GM19035 (cell line): ENCODE results near the gene HYDIN.

Experiments used
- ATAC-seq: cut with Tn5 transposase; IDR thresholded peaks from one replicate; pipeline ENCODE4 v1.9.1; 2021; ENCODE audit not compliant: unreplicated experiment

The HYDIN gene

GRCh38 chr16:70793851-70794502 lies 436.5 kb downstream of the HYDIN start:
- peak; percentile 65 for ATAC-seq

DNA sequence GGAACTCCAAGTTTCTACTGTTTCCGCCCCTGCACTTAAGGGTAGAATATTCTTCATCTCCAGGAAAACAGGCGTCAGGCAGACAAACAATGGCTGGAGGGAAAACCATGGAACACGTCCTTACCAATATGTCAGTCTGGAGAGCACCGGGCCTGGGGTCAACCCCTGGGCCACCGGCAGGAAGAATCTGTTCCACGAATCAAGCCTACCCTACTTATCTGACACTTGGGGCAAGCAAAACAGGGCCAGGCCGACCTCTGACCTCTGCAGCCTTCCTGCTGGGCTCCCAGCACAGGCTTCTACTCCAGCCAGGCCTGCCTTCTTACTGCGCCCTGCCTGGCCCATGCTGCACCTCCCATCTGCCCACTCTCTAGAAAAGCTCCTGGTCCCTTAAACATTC lies 439.7 kb downstream of the HYDIN start:
- ATAC-seq: no peak

DNA sequence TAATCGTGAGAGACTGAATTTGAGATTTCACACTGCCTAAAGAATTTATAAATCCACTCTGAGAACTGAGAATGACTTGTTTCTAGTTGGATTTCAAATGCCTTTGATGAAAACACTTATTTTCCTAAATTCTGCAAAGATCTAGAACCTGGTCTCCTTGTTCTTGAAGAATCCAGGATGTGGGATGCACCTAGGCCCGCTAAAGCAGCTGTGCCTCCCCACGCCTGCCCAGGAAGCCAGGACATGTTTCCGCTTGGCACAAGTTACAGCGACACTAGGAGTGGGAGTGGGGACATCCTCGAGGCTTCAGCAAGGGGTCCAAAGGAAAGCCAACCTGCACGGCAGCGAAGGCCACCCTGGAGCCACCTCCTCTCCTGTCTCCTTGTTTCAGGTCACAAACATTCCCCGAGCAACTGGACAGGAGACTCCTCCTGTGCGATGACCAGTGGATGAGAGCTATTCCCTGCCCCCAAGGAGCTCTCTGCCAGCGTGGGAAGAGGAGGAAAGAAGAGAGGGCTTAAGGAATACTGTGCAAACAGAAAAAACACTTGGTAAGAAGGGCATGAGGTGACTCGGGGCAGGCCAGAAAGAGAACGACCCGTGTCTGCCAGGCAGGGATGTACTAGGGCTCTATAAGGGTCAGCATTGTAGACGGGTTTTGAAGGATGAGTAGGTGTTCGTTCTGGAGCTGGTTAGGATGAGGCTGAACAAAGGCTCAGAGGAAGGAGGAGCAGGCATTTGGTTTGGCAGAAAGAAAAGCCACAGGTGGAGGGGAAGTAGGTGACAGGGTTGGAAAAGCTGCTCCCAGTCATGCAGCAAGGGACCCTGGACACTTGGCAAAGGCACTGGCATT lies 440.7 kb downstream of the HYDIN start:
- no peak for ATAC-seq

DNA sequence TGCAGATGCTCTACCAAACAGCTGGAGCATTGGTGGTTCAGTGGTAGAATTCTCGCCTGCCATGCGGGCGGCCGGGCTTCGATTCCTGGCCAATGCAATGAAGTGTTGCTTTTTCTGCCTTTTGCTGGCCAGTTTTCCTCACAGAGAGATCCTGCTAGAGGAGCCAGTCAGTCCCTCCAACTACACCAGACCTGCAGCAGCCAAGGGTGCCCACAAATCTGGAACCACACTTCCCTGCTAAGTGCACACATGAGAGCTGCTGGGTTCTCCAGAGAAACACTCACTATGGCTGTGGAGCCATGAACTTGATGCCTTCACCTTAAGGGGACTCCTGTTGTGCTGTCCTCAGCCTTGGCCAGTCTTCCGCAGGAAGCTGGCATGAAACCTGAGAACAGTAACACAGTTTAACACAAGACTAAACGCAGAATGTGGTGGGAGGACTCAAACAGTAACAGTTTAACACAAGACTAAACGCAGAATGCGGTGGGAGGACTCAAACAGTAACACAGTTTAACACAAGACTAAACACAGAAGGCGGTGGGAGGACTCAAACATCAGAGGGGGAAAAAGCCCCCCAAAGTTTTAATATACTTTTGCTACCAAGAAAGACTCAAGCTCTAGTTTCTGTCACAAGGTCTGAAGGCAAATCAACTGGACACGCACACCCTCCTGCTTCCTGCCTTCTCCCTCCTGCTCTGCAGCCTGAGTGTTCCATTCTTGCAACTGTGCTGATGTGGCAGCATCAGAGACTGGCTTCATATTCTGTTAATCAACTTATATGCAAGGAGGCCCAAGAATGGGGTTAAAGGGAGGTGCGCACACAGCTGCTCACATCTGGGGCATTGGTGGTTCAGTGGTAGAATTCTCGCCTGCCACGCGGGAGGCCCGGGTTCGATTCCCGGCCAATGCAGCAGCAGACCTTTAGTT lies 441.6 kb downstream of the HYDIN start:
- no peak for ATAC-seq

GRCh38 chr16:70786020-70786755 lies 444.3 kb downstream of the HYDIN start:
- ATAC-seq: no peak

DNA sequence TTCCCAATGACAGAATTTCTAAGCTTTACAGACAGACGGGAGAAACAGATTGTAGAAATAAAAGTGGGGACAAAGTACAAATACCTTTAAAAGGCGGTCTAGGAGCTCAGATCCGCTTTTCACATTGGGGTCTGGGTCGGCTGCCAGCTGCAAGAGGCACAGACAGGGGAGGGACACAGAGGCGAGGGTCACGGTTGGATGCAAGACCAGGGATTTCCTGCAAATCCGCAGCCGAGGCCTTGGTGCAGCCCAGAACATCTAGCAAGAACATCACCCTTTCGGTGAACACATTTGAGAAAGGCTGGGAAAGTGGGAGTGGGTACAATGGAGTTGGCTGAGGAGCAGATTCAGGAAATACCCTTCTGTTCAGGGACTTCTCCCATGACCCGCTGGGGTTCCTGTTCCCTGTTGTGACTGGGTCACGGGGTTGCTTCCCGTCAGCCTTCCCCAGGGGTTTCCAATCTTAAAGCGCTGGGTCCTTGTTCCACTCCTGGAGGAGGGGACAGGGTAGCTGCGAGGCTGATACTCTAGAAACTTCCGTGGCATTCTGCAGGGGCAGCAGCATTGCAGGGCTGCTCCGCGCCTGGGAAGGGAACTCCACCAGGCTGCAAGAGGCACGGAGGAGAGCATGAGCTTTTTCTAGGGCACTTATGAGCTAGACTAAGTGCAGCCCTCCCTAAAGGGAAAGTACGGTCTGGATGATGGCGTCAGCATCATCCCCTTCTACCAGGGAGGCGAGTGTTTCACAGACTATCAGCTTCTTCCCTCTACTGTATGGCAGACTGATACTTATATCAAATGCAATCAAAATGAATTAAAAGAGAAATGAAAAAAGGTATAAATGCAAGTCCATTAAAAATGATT lies 445.6 kb downstream of the HYDIN start:
- ATAC-seq: no peak

- ATAC-seq: no peak
Observed at GRCh38 chr16:70782237-70782636, 448.3 kb downstream of the HYDIN start.

DNA sequence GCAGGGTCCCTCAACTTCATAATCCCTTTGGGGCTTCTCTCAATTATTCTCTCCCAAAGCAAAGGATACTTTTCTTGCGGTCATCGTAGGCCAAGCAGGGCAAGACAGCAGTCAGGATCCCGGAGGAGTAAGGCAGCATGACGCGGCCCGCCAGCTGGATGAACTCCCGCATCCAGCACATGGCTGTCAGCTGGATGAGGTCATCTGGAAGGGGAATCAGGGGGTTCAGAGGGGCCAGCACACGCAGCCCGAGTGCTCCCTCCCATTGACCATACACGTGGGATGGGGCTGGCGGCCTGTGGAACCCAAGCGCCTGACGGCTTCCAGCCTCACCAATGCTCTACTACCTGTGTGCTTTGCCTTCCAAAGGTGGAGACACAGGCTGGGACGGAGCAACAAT lies 448.7 kb downstream of the HYDIN start:
- ATAC-seq: no peak

DNA sequence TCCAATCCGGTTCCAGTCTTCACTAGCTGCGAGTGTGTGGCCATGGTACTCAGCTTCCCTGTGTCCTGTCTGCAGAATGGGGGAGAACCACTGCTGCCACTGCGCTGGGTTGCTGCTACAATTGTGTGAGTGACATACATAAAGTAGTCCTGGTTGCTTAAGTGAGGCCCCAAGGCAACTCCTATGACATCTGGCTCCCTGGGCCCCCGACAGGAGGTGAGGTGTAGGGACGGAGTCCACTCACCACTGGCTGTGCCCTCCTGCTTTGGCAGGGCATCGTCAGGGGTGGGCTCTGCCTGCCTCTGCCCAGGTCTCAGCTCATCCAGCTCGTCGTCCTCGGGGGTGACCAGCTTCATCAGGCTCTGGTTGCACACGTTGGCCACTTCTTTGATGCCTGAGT lies 450.0 kb downstream of the HYDIN start:
- ATAC-seq: no peak

- ATAC-seq: no peak
Observed at GRCh38 chr16:70779361-70779760, 451.2 kb downstream of the HYDIN start.

DNA sequence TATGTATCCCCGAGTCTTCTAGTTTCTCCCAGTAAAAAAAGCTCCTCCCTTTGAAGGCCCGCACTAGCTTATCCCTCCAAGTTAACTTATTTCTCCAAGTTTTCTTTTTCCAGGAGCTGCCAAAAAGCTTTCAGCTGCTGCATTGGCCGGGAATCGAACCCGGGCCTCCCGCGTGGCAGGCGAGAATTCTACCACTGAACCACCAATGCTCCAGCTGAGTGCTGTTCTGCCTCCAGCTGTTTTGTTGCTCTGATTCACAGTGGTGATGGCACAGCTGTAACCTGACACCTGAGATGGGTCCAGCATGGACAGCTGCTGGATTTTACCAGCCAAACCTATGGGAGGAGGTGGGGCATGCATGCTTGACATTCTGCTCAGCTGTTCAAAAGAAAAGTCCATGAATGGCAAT lies 451.6 kb downstream of the HYDIN start:
- no peak for ATAC-seq

- no peak for ATAC-seq
Observed at GRCh38 chr16:70777973-70778406, 452.5 kb downstream of the HYDIN start.

- no peak for ATAC-seq
Observed at GRCh38 chr16:70777496-70777895, 453.0 kb downstream of the HYDIN start.

DNA sequence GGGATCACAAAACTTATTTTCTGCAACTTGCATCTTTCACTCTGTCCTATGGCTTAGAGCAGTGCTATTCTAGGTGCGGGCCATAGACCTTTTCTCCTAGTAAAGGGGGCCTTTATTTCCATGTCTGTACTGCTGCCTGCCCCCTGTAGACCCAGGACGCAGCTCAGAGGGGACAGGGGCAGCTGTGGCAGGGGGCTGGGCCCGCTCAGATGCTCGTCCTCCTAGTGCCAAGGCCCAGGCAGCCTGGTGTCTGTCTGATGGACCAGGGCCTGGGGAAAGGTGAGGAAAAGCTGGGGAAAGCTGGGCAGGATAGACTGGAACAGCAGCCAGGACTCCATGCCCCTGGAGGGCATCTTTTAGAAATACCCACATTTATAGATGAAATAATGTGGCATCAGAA lies 455.1 kb downstream of the HYDIN start:
- no peak for ATAC-seq

DNA sequence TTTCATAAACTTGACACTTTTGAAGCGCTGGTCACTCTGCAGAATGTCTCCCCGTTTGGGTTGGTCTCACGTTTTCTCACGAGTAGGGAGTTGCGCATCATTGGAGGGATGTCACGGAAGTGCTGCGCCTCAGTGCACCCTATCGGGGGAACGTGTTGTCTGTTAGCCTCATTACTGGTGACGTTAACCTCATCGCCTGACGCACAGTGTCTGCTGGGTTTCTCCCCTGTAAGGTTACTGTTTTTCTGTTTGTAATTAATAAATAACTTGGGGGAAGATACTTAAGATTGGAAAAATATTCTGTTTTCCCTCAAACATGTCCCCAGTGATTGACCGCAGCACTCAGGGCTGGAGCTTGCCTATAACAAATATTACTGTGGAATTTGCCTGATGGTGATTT lies 456.3 kb downstream of the HYDIN start:
- ATAC-seq: no peak

DNA sequence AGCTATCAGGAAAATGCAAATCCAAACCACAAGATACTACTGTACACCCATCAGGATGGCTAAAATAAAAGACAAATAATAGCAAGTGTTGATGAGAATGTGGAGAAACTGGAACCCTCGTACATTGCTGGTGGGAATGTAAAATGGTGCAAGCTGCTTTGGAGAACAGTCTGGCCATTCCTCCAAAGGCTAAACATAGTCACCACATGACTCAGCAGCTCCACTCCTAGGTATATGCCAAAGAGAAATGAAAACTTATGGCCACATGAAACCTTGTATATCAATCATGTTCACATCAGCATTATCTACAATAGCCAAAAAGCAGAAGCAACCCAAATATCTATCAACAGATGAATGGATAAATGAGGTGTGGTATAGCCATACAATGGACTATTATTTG lies 458.0 kb downstream of the HYDIN start:
- ATAC-seq: no peak

- ATAC-seq: peak; percentile 60
Observed at GRCh38 chr16:70770626-70771552, 459.6 kb downstream of the HYDIN start.

DNA sequence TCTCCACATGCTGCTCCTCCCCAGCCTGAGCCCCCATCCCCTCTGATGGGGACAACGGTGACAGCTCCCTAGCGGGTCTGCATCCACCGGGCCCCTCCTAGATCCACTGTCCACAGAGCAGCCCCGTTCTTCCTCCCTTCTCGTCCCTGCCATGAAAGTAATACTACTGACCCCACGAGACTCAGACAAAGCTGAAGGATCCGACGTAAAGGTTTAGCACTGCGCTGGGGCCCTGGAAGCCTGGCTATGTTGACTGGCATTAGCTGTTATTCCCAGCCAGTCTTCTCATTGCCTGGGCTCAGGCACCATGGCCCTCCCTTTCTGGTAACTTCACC lies 460.3 kb downstream of the HYDIN start:
- no peak for ATAC-seq

- no peak for ATAC-seq
Observed at GRCh38 chr16:70769761-70770160, 460.8 kb downstream of the HYDIN start.
